Measurements from ENCODE around the gene B9D2.

B9D2 gene

DNA sequence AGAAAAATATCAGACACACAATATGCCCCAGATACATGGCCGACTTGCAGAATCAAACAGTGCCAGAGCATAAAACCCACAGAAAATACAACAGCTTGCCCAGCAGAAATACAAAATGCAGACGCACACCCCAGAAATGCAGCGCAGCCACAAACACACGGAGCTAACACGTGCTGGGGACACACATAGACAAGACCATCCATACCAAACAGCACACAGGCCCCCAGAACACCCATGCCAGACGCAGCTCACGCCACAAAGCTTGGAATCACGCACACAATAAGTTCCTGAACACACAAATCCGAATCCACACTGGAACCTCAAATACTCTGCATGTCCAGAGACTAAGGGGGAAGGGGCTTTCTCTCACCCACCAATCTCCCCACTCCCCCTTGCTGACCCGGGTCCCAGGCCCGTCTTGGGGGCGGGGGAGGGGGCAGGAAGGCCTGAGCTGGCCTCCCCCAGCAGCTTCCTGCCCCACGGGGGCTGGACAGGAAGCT, 36.8 kb downstream of the B9D2 start:
- peak; percentile 16 for DNase-seq

DNA sequence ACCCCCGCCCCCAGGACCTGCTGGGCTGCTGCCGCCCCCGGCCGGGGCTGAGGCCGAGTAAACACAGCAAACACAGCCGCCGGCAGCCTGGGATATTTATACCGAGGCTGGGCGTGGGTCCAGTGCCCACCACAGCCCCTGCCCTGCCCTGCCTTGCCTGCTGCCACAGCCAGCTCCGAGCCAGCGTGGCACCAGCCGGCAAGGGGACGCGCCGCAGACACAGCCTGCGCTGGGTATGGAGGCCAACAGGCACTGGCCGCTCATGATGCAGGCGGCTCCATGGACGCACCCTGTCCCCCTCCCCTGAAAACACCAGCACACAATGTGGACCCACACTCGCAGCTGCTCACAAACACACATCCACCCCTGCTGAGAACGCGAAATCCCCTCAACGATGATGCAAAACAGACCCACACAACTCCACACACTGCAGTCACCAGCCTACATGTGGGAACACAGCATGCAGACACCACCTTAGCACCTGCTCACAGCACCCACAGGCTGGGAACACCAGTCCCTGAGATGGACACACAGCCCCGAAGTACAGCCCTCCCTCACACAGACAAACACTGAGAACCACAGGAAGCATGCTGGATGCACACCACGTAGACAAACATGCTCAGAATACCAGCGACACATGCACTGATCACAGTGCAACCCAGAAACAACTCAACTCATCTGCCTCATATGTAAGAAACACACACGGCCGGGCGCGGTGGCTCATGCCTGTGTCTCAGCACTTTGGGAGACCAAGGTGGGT, 37.8 kb downstream of the B9D2 start:
- DNase-seq = peak; percentile 44

DNA sequence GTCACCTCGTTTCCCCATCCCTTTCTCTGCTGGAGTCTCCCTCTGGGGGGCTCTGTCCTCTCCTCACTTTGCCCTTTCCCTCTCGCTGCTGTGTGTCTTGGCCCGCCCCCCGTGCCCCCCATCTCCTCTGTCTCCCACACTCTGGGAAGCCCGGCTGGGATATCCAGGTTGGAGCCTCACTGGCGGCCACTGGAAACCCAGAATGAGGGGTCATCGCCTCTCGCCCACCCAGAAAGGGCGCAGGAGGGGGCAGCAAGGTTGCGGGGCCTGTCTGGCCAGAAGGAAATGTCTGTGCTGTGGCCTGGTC, 38.4 kb downstream of the B9D2 start:
- DNase-seq = peak; percentile 56

- DNase-seq = peak; percentile 33
Observed at GRCh38 chr19:41324921-41325639, 38.9 kb downstream of the B9D2 start.

DNA sequence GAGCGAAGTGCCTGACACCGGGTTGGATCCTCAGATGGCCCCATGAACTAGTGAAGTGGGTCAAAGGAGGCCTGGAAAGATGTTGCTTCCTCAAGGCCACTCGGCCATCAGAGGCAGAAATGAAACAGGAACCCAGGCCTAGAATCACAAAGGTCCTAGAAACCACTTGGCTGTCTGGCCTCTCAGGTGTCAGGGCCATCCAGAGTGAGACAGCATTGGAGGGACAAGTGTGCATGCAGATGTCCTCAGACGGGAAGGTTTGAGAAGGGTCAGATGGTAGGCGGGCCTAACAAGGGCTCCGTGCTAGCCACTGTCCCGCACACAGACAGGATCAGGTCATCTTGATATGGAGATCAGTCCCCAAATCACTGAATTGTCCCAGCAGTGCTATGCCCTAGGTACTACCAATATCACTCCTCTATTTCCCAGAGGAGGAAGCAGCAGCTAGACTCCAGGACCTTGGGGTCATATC, 39.7 kb downstream of the B9D2 start:
- DNase-seq = no peak

DNA sequence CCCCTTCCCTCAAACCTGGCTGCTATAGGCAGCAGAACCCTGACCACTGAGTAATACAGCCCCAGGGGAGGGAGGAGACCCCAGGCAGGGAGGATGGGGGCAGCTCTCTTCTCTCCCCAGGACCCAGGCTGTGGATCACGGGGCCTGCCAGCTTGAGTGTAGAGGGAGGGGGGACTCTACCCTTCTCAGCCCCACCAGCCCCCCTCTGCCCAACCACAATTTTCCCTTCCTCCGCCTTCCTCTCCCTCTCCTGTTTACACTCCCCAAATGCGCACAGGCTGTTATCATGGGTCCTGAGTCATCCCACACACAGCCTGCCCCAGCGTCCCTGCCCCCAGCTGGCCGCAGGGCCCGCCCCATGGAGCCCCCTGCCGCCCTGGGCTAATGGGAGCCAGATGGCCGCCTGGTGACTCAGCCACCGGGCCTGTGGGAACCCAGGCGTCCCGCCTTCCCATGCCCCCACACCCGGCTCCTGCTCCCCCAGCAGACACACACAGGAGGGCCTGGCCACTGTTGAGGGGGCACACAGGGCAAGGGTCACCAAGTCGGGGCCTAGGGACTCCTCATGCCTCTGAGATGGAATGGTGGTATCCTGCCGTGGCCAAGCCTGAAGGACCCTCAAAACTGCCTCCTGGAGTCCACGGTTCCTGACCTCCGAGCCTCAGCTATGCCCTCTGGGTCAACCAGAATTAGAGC, 40.4 kb downstream of the B9D2 start:
- DNase-seq = peak; percentile 46

DNA sequence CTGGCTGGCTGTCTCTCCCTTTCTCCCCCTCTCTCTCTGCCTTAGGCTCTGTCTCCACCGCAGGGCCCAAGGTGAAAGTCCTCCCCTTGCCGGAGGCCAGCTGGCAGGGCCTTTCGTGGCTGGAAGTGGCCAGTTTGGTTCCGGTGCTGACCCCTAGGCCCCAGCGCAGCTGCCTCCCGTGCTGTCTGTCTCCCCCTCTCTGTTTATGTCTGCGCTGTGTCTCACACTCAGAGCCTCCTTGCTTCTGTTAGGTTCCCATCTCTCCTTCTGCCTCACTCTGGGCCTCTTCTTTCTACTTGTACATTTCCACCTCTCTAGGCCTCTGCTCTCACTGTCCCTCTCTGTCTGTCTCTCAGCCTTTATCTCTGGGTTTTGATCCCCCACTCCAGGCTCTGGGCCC, 40.9 kb downstream of the B9D2 start:
- DNase-seq = peak; percentile 16

DNA sequence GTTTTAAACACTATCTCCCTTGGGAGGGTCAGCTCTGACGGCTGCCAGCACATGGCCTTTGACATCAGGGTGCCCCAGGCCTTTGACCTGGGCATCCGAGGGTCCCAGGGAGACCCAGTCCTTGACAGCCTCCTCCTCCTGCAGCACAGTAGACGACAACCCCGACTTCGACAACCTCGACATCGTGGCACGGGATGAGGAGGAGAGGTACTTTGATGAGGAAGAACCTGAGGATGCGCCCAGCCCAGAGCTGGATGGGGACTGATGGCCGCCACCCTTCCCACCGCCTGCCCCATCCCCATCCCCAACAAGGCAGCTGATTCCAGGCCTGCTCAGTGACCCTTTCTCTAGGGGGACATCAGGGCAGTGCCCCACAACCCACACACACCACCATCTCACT, 41.5 kb downstream of the B9D2 start:
- no peak for DNase-seq

DNA sequence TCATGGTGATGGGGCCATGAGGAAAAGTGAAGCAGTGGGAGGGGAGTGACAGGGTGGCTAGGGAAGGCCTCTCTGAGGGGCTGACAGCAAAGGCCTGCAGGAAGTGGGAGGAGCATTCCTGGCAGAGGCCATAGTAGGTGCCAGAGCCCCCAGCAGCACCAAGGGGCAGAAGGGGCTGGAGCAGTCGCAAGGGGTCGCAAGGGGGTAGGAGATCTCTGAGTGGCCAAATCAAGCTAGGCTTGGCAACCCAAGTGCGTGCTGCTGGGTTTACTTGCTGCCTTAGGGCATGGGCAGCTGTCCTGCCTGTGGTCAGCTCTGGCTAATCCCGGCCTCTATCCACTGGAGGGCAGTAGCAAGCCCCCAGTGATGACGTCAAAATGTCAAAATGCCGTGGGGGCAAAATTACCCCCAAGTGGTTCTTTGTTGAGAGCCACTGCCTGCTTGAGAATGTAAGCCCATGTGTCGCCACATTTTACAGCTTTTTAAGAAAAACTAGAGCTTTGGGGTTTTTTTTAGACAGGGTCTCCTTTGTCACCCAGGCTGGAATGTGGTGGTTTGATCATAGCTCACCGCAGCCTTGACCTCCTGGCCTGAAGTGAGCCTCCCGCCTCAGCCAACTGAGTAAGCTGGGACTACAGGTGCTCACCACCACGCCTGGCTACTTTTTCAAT, 42.2 kb downstream of the B9D2 start:
- DNase-seq = peak; percentile 83

DNA sequence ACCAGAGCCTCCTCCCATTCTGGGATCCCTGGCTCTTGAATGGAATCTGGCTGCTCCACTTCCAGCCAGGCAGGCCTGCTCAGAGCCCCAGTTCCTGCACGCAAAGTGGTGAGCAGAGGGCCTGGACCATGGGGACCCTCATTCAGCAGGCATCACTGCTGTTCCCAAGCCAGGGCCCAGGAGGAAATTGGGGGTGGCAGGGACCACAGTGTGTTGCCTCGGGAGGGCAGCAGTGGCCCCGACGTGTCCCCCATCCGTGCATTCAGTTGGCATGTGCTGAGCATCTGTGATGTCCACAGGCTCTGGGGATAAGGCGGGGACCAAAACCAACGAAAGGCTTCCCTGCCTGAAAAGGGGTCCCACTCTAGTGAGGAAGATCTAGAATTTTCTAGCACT, 42.7 kb downstream of the B9D2 start:
- no peak for DNase-seq

DNA sequence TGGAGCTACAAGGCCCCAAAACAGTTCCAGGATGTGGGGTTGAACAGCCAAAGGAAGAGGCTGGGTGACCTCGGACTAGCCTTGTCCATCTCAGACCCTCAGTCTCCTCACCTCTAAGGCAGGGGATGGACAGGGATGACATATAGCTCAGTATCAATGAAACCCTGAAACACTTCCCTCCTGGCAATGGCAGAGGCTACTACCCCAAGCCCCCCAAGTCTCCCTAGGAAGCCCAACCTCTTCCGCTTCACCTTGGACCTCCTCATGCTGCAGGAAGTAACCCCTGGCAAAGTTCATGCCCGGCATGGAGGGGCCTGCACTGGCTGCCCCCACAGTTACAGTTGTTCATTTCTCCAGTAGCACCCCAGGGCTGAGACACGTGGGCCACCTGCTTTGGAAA, 43.4 kb downstream of the B9D2 start:
- no peak for DNase-seq

- DNase-seq = no peak
Observed at GRCh38 chr19:41320185-41320518, 43.8 kb downstream of the B9D2 start.

- DNase-seq = no peak
Observed at GRCh38 chr19:41319500-41320184, 44.3 kb downstream of the B9D2 start.

- no peak for DNase-seq
Observed at GRCh38 chr19:41318696-41319499, 45.1 kb downstream of the B9D2 start.

DNA sequence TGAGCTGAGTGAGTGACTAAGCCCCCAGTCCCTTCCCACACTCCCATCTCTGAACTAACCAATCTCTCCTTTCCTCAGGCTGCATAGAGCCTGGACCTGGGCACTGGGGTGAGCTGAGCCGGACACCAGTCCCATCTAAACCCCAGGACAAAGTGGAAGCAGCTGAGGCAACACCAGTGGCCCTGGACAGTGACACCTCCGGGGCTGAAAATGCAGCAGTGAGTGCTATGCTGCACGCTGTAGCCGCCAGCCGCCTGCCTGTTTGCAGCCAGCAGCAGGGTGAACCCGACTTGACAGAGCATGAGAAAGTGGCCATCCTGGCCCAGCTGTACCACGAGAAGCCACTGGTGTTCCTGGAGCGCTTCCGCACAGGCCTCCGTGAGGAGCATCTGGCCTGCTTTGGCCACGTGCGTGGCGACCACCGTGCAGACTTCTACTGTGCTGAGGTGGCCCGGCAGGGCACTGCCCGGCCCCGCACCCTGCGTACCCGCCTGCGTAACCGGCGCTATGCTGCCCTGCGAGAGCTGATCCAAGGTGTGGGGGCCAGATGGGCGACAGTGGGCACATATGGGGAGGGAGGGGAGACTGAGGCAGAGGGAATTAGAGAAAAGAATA, 47.5 kb downstream of the B9D2 start:
- no peak for DNase-seq

GRCh38 chr19:41311613-41312012, 52.3 kb downstream of the B9D2 start:
- DNase-seq = no peak

DNA sequence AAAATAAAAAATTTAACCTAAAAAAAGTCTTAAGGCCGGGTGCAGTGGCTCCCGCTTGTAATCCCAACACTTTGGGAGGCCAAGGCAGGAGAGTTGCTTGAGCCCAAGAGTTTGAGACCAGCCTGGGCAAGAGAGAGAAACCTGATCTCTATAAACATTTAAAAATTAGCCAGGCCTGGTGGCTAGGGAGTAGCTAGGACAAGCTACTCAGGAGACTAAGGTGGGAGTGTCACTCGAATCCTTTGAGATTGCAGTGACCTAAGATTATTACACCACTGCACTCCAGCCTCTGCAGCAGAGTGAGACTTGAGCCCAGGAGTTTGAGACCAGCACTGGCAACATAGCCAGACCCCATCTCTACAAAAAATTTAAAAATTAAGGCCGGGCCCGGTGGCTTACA, 52.9 kb downstream of the B9D2 start:
- no peak for DNase-seq

DNA sequence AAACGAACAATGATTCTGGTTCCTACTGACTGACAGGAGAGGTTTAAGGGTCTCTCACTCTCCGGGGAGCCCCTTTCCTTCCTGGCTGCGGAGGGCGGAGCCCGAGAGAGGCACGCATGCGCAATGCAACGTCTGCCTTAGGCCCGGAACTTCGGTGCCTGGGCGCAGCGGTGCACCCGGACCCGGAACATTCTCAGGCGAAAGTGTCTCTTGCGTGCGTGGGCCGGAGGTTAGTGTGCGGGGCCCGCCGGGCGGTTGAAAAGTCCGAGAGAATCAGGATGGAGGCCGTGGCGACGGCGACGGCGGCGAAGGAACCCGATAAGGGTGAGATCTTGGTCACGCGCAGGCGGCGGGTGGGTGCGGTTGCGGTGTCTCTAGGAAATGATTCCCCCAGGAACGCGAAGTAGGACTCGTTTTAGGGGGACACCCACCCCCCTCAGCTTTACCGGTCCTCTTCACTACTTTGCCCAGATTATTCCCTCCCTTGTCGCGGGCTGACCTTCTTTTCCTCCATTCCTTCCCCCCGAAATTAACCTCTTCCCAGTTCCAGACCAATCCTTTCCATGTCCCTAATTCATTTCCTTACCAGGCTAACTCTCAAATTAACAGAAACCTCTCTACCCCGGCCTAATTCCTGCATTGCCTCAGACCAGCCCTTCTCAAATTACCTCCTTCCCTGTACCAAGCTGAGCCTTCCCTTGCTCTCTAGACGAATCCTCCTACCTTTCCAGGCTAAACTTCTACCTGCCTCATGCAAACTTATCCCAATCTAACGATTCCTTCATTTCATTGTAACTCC, 53.7 kb downstream of the B9D2 start, which contains the start of gene CCDC97:
TSS of gene CCDC97 (plus strand) at position 140 of the 799 bp plus-strand sequence. CDS start at position 279, 139 bp downstream.
- peak; percentile 97 for DNase-seq

GRCh38 chr19:41309180-41310032, 54.5 kb downstream of the B9D2 start:
- peak; percentile 37 for DNase-seq
